AG09319 (cell line): ENCODE results near the gene UNC5C.

Source experiments
- DNase-seq: peaks from one replicate; pipeline ENCODE4 v3.0.0-alpha.2; 2010; ENCODE audit warnings: low read depth; ENCODE audit errors: extremely low read depth
- CTCF ChIP-seq: IDR thresholded peaks from 2 replicates; pipeline ENCODE4 v1.5.1; 2011; ENCODE audit warnings: low read depth, mild to moderate bottlenecking, inconsistent platforms, low read length, moderate library complexity

The UNC5C gene

DNA sequence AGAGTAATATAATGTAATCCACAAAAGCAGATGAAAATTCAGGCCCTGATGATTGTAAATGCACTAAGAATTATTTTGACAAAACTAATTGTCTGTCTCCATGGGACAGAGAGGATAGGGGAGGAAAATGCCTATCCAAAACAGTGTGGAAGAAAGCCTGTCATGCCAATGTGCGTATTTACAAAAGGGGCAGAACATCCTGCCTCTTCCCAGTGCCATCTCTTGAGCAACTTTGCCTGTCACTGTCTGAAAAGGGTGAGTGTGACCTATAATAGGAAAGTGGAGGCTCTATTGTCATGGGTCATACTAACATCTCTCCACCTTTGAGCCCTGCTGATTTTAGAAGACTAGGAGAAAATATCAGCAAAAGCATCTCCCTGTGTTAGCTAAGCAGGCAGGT lies 264.1 kb downstream of the UNC5C start:
- DNase-seq: no peak
- TF ChIP-seq CTCF: no peak

DNA sequence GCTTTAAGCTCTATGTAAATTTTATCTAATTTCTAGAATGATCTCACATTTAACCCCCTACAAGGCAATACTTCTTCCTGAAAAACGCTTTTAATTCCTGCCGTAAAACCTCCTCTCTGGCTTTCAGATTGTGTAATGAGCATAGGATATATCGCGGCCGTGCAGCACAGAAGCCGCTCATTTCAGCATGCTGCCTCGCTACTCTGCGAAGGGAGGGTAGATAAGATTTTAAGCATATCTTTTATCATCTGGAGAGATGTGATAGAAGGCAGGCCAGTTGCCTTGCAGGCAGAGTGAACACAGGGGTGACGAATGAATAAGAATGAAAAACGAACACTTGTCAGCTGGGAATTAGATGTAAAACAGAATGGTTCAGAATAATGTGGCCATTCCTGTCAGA lies 265.5 kb downstream of the UNC5C start:
- no peak for TF ChIP-seq CTCF
- DNase-seq: no peak

DNA sequence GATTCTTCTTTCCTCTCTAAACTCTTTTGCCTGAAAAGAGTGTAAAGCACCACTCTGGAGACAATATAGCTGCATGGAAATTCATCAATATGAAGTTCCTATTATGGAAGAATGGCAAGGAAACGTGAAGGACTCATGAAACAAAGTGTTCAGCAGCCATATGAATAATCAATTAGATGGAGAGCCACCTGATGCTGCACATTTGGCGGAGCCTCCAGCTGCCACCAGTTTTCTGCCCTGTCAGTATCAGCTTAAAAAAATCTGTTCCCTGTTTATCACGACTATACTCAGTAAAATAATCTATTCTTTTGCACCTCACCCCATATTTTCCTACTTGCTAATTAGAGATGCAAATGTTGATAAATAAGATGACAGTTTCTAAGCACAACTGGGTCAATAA lies 276.0 kb downstream of the UNC5C start:
- no peak for DNase-seq
- TF ChIP-seq CTCF: no peak

- no peak for DNase-seq
- TF ChIP-seq CTCF: no peak
These were observed 276.7 kb downstream of the UNC5C start for GRCh38 chr4:95272036-95272435.

DNA sequence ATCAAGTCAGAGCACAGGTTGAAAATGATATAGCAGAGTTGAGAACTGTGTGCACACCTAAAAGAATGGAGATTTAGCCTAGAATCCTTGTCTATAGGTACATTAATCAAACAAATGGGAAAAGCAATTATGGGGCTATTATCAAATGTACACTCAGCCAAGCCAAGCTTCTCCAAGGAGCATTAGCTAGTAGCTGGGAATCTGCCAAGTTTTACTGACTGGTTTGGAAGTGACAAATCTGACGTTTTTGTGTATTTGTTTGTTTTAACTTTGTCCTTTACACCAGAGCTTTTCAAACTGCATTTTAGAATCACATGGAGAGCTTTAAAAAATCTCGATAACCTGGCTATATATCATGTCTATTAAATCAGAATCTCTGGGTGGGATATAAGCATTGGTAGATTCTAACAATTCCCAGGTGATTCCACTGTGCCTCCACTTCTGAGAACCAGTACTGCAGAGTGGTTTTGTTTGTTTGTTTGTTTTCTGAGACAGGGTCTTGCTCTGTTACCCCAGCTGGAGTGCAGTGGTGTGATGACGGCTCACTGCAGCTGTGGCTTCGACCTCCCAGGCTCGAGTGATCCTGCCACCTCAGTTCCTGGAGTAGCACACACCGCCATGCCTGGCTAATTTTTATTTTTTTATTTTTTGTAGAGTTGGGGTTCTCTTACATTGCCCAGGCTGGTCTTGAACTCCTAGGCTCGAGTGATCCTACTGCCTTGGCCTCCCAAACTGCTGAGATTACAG lies 279.8 kb downstream of the UNC5C start:
- no peak for DNase-seq
- no peak for TF ChIP-seq CTCF

GRCh38 chr4:95267081-95267480 lies 281.7 kb downstream of the UNC5C start:
- DNase-seq: no peak
- TF ChIP-seq CTCF: no peak

DNA sequence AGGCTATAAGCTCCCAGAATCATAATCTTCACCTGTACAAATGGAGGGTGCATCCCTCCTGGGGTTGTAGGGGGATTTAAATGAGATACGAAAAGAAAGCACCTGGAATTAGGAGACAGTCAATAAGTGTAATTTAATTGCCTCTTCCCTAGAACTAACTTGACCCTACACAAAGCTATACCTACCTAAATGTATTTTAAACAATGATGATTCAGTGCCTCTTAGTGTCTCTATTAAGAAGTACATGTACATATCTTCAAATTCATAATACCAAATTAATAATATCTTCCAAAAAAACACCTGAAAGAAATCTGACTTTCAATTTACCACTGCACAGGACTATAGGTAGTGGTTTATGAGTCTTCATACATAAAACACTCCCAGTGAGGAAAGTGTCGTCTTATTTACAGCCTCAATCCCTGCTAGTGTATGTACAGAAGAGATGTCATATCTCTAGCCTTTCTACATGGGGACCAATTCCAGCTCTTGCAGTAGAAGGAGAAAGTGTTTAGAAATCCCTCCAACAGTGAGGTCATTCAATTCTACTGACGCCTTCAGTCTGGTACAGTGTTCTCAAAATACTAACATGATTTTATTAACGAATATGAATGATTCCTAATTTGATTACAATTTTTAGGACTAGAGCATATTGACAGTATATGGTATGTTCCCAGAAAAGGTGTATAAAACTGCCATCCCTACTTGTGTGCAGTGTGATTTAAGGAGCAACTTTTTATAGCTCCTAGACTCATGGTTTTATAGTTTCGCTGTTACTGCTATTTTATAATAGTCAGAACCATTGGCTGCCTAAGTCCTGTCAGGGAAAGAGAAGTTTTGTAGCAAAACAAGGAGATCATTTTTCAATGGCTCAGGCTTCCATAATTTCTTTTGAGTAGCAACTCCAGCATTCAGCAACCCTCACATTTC lies 282.7 kb downstream of the UNC5C start:
- no peak for DNase-seq
- no peak for TF ChIP-seq CTCF
